ENCODE data around the gene ABLIM2.

The ABLIM2 gene

DNA sequence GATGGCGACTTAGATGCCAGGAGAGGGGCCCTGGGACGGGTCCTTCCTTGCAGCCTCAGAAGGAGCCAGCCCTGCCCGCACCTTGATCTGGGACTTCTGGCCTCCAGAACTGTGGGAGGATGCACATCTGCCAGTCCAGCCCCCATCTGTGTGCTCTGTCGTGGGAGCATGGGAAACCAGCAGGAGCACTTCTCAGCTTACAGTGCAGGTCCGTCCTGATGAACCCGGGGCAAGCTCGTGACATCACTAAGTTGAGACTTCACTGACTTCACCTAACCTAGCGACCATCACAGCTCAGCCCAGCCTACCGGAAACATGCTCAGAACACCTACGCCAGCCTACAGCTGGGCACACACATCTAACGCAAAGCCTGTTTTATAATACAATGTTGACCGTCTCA is 38.1 kb downstream of the ABLIM2 start:
- no peak for DNase-seq (ENCODE audit: low read depth)
- TF ChIP-seq, protein P1, sequence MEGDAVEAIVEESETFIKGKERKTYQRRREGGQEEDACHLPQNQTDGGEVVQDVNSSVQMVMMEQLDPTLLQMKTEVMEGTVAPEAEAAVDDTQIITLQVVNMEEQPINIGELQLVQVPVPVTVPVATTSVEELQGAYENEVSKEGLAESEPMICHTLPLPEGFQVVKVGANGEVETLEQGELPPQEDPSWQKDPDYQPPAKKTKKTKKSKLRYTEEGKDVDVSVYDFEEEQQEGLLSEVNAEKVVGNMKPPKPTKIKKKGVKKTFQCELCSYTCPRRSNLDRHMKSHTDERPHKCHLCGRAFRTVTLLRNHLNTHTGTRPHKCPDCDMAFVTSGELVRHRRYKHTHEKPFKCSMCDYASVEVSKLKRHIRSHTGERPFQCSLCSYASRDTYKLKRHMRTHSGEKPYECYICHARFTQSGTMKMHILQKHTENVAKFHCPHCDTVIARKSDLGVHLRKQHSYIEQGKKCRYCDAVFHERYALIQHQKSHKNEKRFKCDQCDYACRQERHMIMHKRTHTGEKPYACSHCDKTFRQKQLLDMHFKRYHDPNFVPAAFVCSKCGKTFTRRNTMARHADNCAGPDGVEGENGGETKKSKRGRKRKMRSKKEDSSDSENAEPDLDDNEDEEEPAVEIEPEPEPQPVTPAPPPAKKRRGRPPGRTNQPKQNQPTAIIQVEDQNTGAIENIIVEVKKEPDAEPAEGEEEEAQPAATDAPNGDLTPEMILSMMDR (conservative IDR thresholded peaks at IDR 0.05; ENCODE audit: control insufficient read depth, insufficient read depth, low read depth, low read length), result no peak
- no peak overlapping the region for H3K4me3 ChIP-seq (ENCODE audit: control insufficient read depth, low read depth, low read length)

DNA sequence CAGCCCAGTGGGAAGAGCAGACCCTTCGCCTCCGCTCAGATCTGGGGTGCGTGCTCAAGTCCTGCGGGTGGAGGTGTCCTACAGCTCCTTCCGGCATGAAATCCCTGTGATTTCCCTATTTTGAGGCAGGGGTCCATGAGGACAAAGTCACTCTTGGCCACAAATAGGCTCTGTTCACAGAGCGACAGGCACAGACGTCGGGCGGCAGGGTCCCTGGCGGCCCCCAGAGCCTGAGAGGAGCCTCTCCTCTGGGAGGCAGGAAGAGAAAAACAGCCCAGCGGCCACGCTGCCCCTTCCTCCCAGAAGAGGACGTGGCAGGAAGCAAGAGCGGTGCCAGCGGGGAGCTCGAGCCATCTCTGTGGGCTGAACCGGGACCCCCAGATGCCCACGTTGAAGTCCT is 38.7 kb downstream of the ABLIM2 start:
- H3K4me3 ChIP-seq (ENCODE audit: control insufficient read depth, low read depth, low read length), result no peak overlapping the region
- TF ChIP-seq, protein P1 (conservative IDR thresholded peaks at IDR 0.05; ENCODE audit: control insufficient read depth, insufficient read depth, low read depth, low read length), result no peak
- no peak for DNase-seq (ENCODE audit: low read depth)

DNA sequence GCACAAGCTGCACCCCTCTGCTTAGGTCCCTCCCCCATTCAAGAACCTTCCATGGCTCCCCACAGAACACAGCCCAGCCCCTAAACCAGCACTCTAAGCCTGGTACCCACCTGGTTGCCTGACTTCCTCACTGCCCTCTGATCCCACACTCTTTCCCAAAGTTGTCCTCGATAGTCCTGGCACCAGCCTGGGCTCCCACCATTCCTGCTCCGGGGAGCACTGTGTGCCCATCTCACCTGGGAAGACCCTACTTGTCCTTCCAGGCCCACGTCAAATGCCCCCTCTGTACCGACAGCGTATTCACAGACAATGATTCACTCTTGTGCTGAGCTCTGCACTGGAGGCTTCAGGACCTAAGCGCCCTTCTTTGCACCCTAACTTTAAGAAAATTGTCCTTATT is 40.1 kb downstream of the ABLIM2 start:
- TF ChIP-seq, protein P1 (conservative IDR thresholded peaks at IDR 0.05; ENCODE audit: control insufficient read depth, insufficient read depth, low read depth, low read length), result no peak

DNA sequence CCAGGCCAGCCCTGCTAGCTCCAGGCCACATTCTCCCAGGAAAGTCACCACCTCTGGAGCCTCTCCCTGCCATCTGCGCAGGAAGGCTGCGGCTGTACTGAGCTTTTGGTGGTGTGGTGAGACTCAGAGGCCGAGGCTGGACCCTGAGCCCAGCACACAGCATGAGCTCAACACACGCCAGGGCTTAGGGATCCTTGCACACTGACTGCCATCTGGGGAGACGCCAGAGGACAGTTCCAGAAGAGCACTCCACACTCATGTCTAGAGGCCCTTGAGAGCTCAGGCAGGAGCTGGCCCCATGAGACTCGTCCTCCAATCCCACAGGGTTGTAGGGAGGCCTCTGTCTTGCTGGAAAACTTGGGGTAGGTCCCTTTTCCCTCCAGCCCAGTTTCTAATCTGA is 40.6 kb downstream of the ABLIM2 start:
- TF ChIP-seq, protein P1 (conservative IDR thresholded peaks at IDR 0.05; ENCODE audit: control insufficient read depth, insufficient read depth, low read depth, low read length), result no peak
- no peak for DNase-seq (ENCODE audit: low read depth)
- H3K4me3 ChIP-seq (ENCODE audit: control insufficient read depth, low read depth, low read length), result no peak overlapping the region

More for the DNA sequence above, 40.1 kb downstream of the ABLIM2 start:
- no peak for DNase-seq (ENCODE audit: low read depth)
- no peak overlapping the region for H3K4me3 ChIP-seq (ENCODE audit: control insufficient read depth, low read depth, low read length)

DNA sequence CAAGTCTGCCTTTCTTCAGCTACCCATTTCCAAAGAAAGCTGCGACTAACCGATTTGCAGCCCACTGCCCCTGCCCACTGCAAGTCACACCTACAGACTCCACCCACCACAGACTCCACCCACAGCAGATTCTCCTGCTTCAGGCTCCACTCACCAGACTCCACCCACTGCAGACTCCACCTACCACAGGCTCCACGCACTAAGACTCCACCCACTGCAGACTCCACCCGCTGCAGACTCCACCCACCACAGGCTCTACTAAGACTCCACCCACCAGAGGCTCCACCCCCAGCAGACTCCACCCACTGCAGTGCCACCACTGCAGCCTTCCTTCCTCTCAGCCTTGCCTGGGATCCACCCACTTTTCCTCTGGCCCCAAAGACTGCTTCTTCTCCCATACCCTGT is 41.3 kb downstream of the ABLIM2 start:
- no peak overlapping the region for H3K4me3 ChIP-seq (ENCODE audit: control insufficient read depth, low read depth, low read length)
- TF ChIP-seq, protein P1 (conservative IDR thresholded peaks at IDR 0.05; ENCODE audit: control insufficient read depth, insufficient read depth, low read depth, low read length), result no peak
- DNase-seq (ENCODE audit: low read depth), result peak; percentile 44

DNA sequence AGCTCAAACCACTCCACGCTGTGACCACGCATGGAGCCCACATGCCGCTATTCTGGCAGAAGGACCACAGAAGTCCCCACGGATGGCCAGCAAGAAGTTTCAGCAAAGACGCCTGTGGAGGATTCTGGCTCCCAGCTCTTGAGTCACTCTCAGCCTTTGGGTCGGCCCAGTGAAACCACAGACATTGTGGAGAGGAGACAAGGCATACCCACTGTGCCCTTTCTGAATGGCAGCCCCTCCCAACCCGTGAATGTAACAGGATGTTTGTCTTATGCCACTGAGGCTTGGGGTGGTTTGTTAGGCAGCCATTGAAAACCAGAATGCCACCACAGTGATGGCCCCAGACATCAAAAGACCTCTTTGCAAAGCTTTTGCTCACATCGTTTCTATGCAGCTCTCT is 42.7 kb downstream of the ABLIM2 start:
- no peak for DNase-seq (ENCODE audit: low read depth)
- H3K4me3 ChIP-seq (ENCODE audit: control insufficient read depth, low read depth, low read length), result no peak overlapping the region
- TF ChIP-seq, protein P1 (conservative IDR thresholded peaks at IDR 0.05; ENCODE audit: control insufficient read depth, insufficient read depth, low read depth, low read length), result no peak

DNA sequence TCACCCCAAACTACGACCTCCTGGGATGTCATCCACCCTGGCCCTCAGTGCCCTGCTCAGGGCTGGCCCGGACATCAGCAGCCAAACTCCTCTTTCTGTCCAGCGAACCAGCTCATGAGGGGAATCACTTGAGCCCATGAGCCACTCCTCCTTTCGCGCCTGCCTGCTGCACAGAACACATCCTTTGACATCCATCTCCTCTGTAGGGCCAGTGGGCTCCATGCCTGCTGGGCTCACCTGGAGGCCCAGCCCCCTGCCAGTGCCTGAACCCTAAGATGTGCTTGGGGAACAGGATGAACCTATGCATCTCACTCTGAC is 43.5 kb downstream of the ABLIM2 start:
- H3K4me3 ChIP-seq (ENCODE audit: control insufficient read depth, low read depth, low read length), result no peak overlapping the region
- TF ChIP-seq, protein P1 (conservative IDR thresholded peaks at IDR 0.05; ENCODE audit: control insufficient read depth, insufficient read depth, low read depth, low read length), result no peak
- DNase-seq (ENCODE audit: low read depth), result no peak

All from fibroblast of mammary gland (primary cell).